BLaER1 treated with 17β-estradiol and CSF1 and Interleukin-3, amounts not matched to agents 10 nM and 100 nM (cell line): ENCODE data around the gene ELL.

ENCODE experiments used
- H3K27ac ChIP-seq, 11 experiments: shearing (Covaris generic); formaldehyde crosslinking; 2 replicates each; pipeline ENCODE4 v1.8.1; 2022
- H3K27me3 ChIP-seq, 11 experiments: shearing (Covaris generic); formaldehyde crosslinking; 2 replicates each; pipeline ENCODE4 v1.8.1; 2022
- H3K36me3 ChIP-seq, 11 experiments: shearing (Covaris generic); formaldehyde crosslinking; 2 replicates each; pipeline ENCODE4 v1.8.1; 2022
- H3K4me1 ChIP-seq, 10 experiments: shearing (Covaris generic); formaldehyde crosslinking; 2 replicates each; pipeline ENCODE4 v1.8.1; 2022
- H3K4me2 ChIP-seq, 11 experiments: shearing (Covaris generic); formaldehyde crosslinking; 2 replicates each; pipeline ENCODE4 v1.8.1; 2022
- H3K4me3 ChIP-seq, 10 experiments: shearing (Covaris generic); formaldehyde crosslinking; 2 replicates each; pipeline ENCODE4 v1.8.1; 2022
- H3K9ac ChIP-seq, 11 experiments: shearing (Covaris generic); formaldehyde crosslinking; 2 replicates each; pipeline ENCODE4 v1.8.1; 2022
- H3K9me3 ChIP-seq, 11 experiments: shearing (Covaris generic); formaldehyde crosslinking; replicated peaks in 1 of 11; 2 replicates each; pipeline ENCODE4 v1.8.1; 2022
- H4K20me1 ChIP-seq, 11 experiments: shearing (Covaris generic); formaldehyde crosslinking; 2 replicates each; pipeline ENCODE4 v1.8.1; 2022
- Cebpa-rat ChIP-seq, 11 experiments: shearing (Covaris generic); IDR thresholded peaks; 2 replicates each; pipeline ENCODE4 v1.8.1; 2022

The ELL gene

DNA sequence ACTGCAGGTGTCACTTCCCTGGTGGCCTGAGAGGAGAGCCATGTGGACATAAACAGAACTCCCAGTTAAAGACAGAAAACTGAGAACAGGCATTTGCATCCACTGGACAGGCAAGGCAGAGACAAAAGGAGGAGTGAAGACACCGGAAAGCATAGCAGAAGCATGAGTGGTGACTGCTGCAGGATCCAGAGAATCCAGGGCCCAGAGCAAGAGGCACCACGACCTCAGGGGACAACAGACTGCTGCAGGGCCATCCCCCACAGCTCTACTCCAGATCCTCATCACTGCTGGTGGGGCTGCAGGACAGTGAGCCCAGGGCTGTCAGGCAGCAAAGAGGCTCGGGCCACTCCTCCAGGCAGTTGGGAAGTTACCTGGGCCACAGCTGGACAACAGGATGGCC, 69.5 kb downstream of the ELL start:
- Histone ChIP-seq H3K27ac (peak overlapping the region in 1 of 11 experiments; percentile 49; a peak in 1 of 22 replicates), H3K9me3 (no peaks in the 10 kb centered on the region), H3K4me3 (no peak overlapping the region), H3K4me1 (peaks cover 30 to 47% (median 40%) of the 10 kb centered on the region in 10 experiments), H3K9ac (peak overlapping the region in 9 of 11 experiments; percentile 5 to 68 (median 48); a peak in 14 of 22 replicates), H4K20me1 (peaks cover 44 to 100% (median 73%) of the 10 kb centered on the region in 11 experiments), H3K27me3 (no peaks in the 10 kb centered on the region), H3K4me2 (peak overlapping the region; percentile 54 to 92 (median 84)), H3K36me3 (peaks cover 37 to 100% (median 72%) of the 10 kb centered on the region in 11 experiments)
- TF ChIP-seq Cebpa-rat (IDR thresholded peaks at IDR 0.05): no peak

DNA sequence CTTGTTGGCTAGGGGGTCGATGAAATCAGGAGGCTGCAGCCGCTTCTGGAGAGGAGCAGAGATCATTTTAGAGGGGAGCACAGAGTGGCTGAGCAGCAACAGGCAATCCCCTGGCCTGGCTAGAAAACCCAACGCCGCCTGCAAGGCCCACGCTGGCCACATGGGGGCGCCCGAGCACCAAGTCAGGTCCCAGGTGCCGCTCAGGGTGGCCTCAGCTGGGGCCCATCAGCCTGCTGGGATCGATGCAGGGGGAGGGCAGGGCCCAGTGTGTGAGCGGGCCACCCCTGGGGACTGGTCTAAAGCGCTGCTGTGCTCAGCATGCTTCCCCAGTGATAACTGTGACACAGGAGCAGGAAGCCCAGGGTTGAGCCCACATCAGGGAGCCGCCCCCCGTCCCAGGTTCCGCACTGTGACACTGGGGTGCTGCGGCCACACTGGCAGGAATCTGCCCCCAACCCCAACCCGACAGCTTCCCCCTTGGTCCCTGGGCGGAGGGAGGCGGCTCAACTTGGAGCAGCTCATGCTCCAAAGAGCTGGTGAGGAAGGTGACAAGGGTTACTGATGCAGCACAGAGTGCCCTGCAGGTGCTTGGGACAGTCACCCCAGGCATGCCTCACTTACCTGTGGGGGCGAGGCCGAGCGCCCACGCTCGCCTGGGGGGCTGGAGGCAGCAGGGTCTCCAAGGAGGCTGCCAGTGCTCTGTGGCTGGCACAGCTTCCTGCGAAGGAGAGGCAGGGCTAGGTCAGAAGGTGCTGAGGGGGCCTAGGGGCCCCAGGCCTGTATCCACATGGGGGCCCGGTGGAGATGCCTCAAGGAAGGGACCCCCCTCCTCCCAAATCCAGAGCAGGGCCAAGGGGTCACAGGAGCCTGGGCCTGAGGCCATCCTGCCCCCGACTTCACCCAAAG, 70.7 kb downstream of the ELL start:
- Histone ChIP-seq H3K27ac (peak overlapping the region in 8 of 11 experiments; percentile 23 to 55 (median 37); a peak in 15 of 22 replicates), H3K27me3 (no peaks in the 10 kb centered on the region), H3K36me3 (peaks cover 45 to 100% (median 72%) of the 10 kb centered on the region in 11 experiments), H3K9ac (peak overlapping the region; percentile 35 to 72 (median 48); a peak in 21 of 22 replicates), H3K4me2 (peak overlapping the region; percentile 54 to 92 (median 84)), H3K9me3 (no peaks in the 10 kb centered on the region), H3K4me1 (peaks cover 33 to 59% (median 47%) of the 10 kb centered on the region in 10 experiments), H3K4me3 (peak overlapping the region in 1 of 10 experiments; percentile 16; a peak in 3 of 20 replicates), H4K20me1 (peaks cover 45 to 100% (median 76%) of the 10 kb centered on the region in 11 experiments)
- no peak for TF ChIP-seq Cebpa-rat (IDR thresholded peaks at IDR 0.05)

- Histone ChIP-seq H4K20me1 (peaks cover 51 to 99% (median 80%) of the 10 kb centered on the region in 11 experiments), H3K27ac (peak overlapping the region in 6 of 11 experiments; percentile 11 to 45 (median 30); a peak in 8 of 22 replicates), H3K4me3 (no peak overlapping the region), H3K9me3 (no peaks in the 10 kb centered on the region), H3K36me3 (peaks cover 49 to 99% (median 69%) of the 10 kb centered on the region in 11 experiments), H3K9ac (peak overlapping the region in 8 of 11 experiments; percentile 25 to 72 (median 50); a peak in 15 of 22 replicates), H3K4me2 (peak overlapping the region in 8 of 11 experiments; percentile 78 to 92 (median 84); a peak in 17 of 22 replicates), H3K4me1 (peaks cover 37 to 66% (median 55%) of the 10 kb centered on the region in 10 experiments), H3K27me3 (no peaks in the 10 kb centered on the region)
- TF ChIP-seq Cebpa-rat (IDR thresholded peaks at IDR 0.05): no peak
Measured at GRCh38 chr19:18450021-18450930, 71.6 kb downstream of the ELL start.

DNA sequence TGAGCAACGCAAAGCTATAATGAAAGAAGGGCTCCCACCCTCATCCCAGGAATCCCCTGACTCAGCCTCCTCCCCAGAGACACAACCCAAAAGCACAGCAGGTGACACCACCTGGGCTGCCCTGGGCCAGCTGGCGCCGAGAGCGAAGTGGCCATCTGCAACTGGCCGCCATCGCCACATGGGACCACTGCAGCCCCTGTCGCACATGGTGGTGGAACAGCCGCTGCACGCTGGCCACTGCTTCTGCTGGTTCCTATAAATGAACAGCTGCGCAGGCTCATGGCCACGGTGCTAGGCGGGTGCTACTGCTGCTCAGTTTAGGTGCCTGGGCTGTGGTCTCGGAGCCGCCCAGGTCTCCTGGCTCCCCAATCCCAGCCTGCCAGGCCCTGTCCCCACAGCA, 72.3 kb downstream of the ELL start:
- H3K9me3 ChIP-seq: no peaks in the 10 kb centered on the region
- no peak overlapping the region for H3K4me3 ChIP-seq
- no peak overlapping the region for H3K4me2 ChIP-seq
- peak overlapping the region in 3 of 11 experiments; percentile 9 to 60 (median 59); a peak in 3 of 22 replicates for H3K9ac ChIP-seq
- H3K4me1 ChIP-seq: peaks cover 42 to 65% (median 57%) of the 10 kb centered on the region in 10 experiments
- H3K36me3 ChIP-seq: peaks cover 54 to 98% (median 70%) of the 10 kb centered on the region in 11 experiments
- H4K20me1 ChIP-seq: peaks cover 56 to 98% (median 86%) of the 10 kb centered on the region in 11 experiments
- TF ChIP-seq Cebpa-rat (IDR thresholded peaks at IDR 0.05): no peak
- H3K27ac ChIP-seq: peak overlapping the region in 1 of 11 experiments; percentile 29; a peak in 2 of 22 replicates
- H3K27me3 ChIP-seq: no peaks in the 10 kb centered on the region

GRCh38 chr19:18446811-18447359, 75.0 kb downstream of the ELL start:
- Histone ChIP-seq H3K4me2 (peak overlapping the region in 1 of 11 experiments; percentile 18; a peak in 1 of 22 replicates), H3K27ac (no peak overlapping the region), H3K4me1 (peaks cover 47 to 62% (median 56%) of the 10 kb centered on the region in 10 experiments), H3K9ac (peak overlapping the region in 3 of 11 experiments; percentile 21 to 35 (median 33); a peak in 2 of 22 replicates), H3K27me3 (no peaks in the 10 kb centered on the region), H3K36me3 (peaks cover 62 to 97% (median 79%) of the 10 kb centered on the region in 11 experiments), H3K9me3 (no peaks in the 10 kb centered on the region), H4K20me1 (peaks cover 49 to 98% (median 82%) of the 10 kb centered on the region in 11 experiments), H3K4me3 (no peak overlapping the region)
- no peak for TF ChIP-seq Cebpa-rat (IDR thresholded peaks at IDR 0.05)

- H3K9me3 ChIP-seq: no peaks in the 10 kb centered on the region
- H3K36me3 ChIP-seq: peaks cover 62 to 95% (median 79%) of the 10 kb centered on the region in 11 experiments
- peaks cover 44 to 98% (median 80%) of the 10 kb centered on the region in 11 experiments for H4K20me1 ChIP-seq
- H3K4me2 ChIP-seq: peak overlapping the region in 9 of 11 experiments; percentile 18 to 67 (median 56); a peak in 16 of 22 replicates
- peaks cover 41 to 57% (median 50%) of the 10 kb centered on the region in 10 experiments for H3K4me1 ChIP-seq
- H3K27ac ChIP-seq: peak overlapping the region in 1 of 11 experiments; percentile 34; a peak in 2 of 22 replicates
- TF ChIP-seq Cebpa-rat (IDR thresholded peaks at IDR 0.05): no peak
- no peak overlapping the region for H3K4me3 ChIP-seq
- peak overlapping the region in 8 of 11 experiments; percentile 11 to 49 (median 26); a peak in 4 of 22 replicates for H3K9ac ChIP-seq
- H3K27me3 ChIP-seq: no peaks in the 10 kb centered on the region
Measured at GRCh38 chr19:18446145-18446810, 75.6 kb downstream of the ELL start.

DNA sequence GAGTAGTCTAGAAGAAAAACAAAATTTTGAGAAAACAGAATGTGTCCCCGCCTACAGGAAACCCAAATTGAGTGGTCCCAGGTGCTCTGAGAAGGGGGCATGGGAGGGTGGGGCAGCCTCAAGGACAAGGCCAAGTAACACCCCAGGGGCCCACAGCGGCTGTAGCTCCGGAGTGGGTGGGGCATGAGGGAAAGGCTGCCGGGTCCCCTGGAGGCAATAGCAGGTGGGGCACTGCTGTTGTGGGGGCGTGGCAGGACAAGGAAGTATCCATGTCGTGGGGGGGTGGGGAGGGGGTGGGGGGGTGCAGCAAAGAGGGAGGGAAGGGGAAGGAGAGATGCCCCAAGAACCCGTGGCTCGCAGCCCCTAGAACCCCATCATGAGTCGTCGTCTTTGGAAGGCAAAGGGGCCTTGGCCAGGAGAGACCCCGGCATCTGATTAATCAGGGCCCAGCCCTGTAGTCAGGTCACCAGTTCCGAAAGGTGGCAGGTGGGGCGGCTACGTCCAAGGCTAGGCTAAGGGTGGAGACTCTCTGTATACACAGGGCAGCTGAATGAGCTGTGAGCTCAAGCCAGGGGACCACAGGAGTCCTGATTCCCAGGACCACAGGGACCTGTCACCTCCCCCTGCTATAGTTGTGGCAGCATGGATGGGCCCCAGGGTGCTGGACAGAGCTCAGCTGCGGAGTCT, 76.5 kb downstream of the ELL start:
- peaks cover 59 to 86% (median 75%) of the 10 kb centered on the region in 11 experiments for H3K36me3 ChIP-seq

More for the DNA sequence above, 76.5 kb downstream of the ELL start:
- Histone ChIP-seq H3K4me3 (no peak overlapping the region), H3K4me2 (peak overlapping the region in 8 of 11 experiments; percentile 33 to 77 (median 62); a peak in 17 of 22 replicates), H3K9ac (peak overlapping the region in 8 of 11 experiments; percentile 11 to 54 (median 31); a peak in 5 of 22 replicates), H3K27me3 (no peaks in the 10 kb centered on the region), H3K9me3 (no peaks in the 10 kb centered on the region), H3K27ac (peak overlapping the region in 1 of 11 experiments; percentile 34; a peak in 3 of 22 replicates), H4K20me1 (peaks cover 43 to 98% (median 82%) of the 10 kb centered on the region in 11 experiments), H3K4me1 (peaks cover 32 to 56% (median 49%) of the 10 kb centered on the region in 10 experiments)
- no peak for TF ChIP-seq Cebpa-rat (IDR thresholded peaks at IDR 0.05)
